B cell (primary cell): Measurements from ENCODE around the gene LPAR4. TPM values are rescaled to one million over a fixed set of nuclear protein-coding genes. Genes with fewer than 3 reads are reported as not detected.
A peak's percentile ranks its signal among the peaks of the same experiment; 100 is the strongest.

Experiments
- ATAC-seq: fragments of 200-7000 bp; cut with Tn5 transposase; one replicate; pipeline ENCODE4 v1.10.0; 2021; ENCODE audit warnings: low read depth, mild to moderate bottlenecking, moderate number of reproducible peaks, moderate library complexity
- CTCF ChIA-PET: fragments of 350-600 bp; sonication (Branson Sonifier 250); formaldehyde crosslinking; loops from one replicate; lab custom pipeline; 2021; ENCODE audit warnings: antibody characterized with exemption, inconsistent platforms; lab: Charles Lee
- POLR2A ChIA-PET: fragments of 350-600 bp; sonication (Branson Sonifier 250); formaldehyde crosslinking; loops from one replicate; lab custom pipeline; 2021; ENCODE audit warnings: antibody characterized with exemption; lab: Charles Lee
- DNase-seq: peaks from one replicate; pipeline ENCODE4 v3.0.0; 2013
- H2AFZ ChIP-seq: 2 replicates; pipeline ENCODE4 v1.6.1; 2012; ENCODE audit warnings: mild to moderate bottlenecking, low read depth, low read length; ENCODE audit not compliant: insufficient read depth, poor library complexity, severe bottlenecking
- H3K27ac ChIP-seq, 2 donors: 1 replicate in 1 of 2; 2 replicates in 1 of 2; pipeline ENCODE4 v1.5.1; 2012 to 2013; ENCODE audit warnings: low read length in 2 of 2, mild to moderate bottlenecking in 2 of 2, moderate library complexity in 1 of 2
- H3K27me3 ChIP-seq, 4 experiments: fragments of 200-600 bp in 1 of 4; sonication (generic) in 1 of 4; replicated peaks in 1 of 4; 1 replicate in 2 of 4; 2 replicates in 2 of 4; pipeline versions ENCODE4 v1.6.1 to v1.7.0; 2013 to 2016; ENCODE audit warnings: low read length in 3 of 4, mild to moderate bottlenecking in 2 of 4, mixed read lengths in 1 of 4, moderate library complexity in 1 of 4; ENCODE audit not compliant: insufficient read depth in 4 of 4, control insufficient read depth in 3 of 4; ENCODE audit errors: control extremely low read depth in 1 of 4
- H3K36me3 ChIP-seq, 2 experiments: replicated peaks in 1 of 2; 1 replicate in 1 of 2; 2 replicates in 1 of 2; pipeline versions ENCODE4 v1.6.1 to v1.7.1; 2013; ENCODE audit warnings: low read length in 1 of 2; ENCODE audit not compliant: insufficient read depth in 2 of 2, control insufficient read depth in 1 of 2; ENCODE audit errors: control extremely low read depth in 1 of 2, extremely low read depth in 1 of 2
- H3K4me1 ChIP-seq, 2 donors: fragments of 200-600 bp in 1 of 2; sonication (generic) in 1 of 2; 1 replicate in 1 of 2; 2 replicates in 1 of 2; pipeline versions ENCODE4 v1.5.1 to v1.6.1; 2013 to 2017; ENCODE audit warnings: low read length in 2 of 2; ENCODE audit not compliant: control insufficient read depth in 2 of 2, insufficient read depth in 2 of 2
- H3K4me2 ChIP-seq: replicated peaks from 2 replicates; pipeline ENCODE3; 2012; ENCODE audit warnings: mild to moderate bottlenecking, low read depth, low read length; ENCODE audit not compliant: poor library complexity, severe bottlenecking
- H3K4me3 ChIP-seq, 5 experiments: fragments of 200-600 bp in 1 of 5; sonication (generic) in 1 of 5; 1 replicate in 3 of 5; 2 replicates in 2 of 5; pipeline versions ENCODE4 v1.5.1 to v1.7.0; 2011 to 2016; ENCODE audit warnings: low read length in 4 of 5, mild to moderate bottlenecking in 4 of 5, low read depth in 2 of 5, control low read depth in 1 of 5, moderate library complexity in 1 of 5; ENCODE audit not compliant: insufficient read depth in 1 of 5; ENCODE audit errors: control extremely low read depth in 1 of 5, extremely low read depth in 1 of 5
- H3K79me2 ChIP-seq: fragments of 200-600 bp; sonication (generic); one replicate; pipeline ENCODE4 v1.6.0; 2016; ENCODE audit warnings: low read length; ENCODE audit not compliant: control insufficient read depth, insufficient read depth
- H3K9ac ChIP-seq: fragments of 200-600 bp; sonication (generic); 2 replicates; pipeline ENCODE4 v1.6.1; 2017; ENCODE audit warnings: mild to moderate bottlenecking, low read length, moderate library complexity
- H3K9me3 ChIP-seq, 3 donors: one replicate each; pipeline versions ENCODE4 v1.6.1 to v1.7.1; 2013; ENCODE audit warnings: low read length in 2 of 3; ENCODE audit not compliant: control insufficient read depth in 2 of 3, insufficient read depth in 1 of 3; ENCODE audit errors: control extremely low read depth in 1 of 3
- H4K20me1 ChIP-seq: 2 replicates; pipeline ENCODE4 v1.6.0; 2012; ENCODE audit warnings: mild to moderate bottlenecking, low read length; ENCODE audit not compliant: insufficient read depth, control insufficient read depth, poor library complexity, severe bottlenecking
- H3K27ac Mint-ChIP-seq: one replicate; pipeline ENCODE4 v1.8.0; 2021; ENCODE audit warnings: mixed read lengths
- H3K27me3 Mint-ChIP-seq: one replicate; pipeline ENCODE4 v1.8.0; 2021; ENCODE audit warnings: mixed read lengths
- H3K4me1 Mint-ChIP-seq: one replicate; pipeline ENCODE4 v1.8.0; 2021; ENCODE audit warnings: mixed read lengths
- H3K4me3 Mint-ChIP-seq: one replicate; pipeline ENCODE4 v1.8.0; 2021; ENCODE audit warnings: mixed read lengths
- H3K9me3 Mint-ChIP-seq: one replicate; pipeline ENCODE4 v1.8.0; 2022; ENCODE audit warnings: mixed read lengths; ENCODE audit not compliant: insufficient read depth
- CTCF ChIP-seq: fragments of 200-600 bp; IDR thresholded peaks from one replicate; pipeline ENCODE4 v1.8.0; 2022; ENCODE audit warnings: antibody characterized with exemption, mild to moderate bottlenecking
- EZH2 ChIP-seq: IDR thresholded peaks from 2 replicates; pipeline ENCODE4 v1.6.1; 2012; ENCODE audit warnings: borderline replicate concordance, low read depth, mild to moderate bottlenecking, moderate library complexity, low read length; ENCODE audit not compliant: insufficient read depth, poor library complexity, severe bottlenecking
- WGBS: methylation state at CpG from one replicate; pipeline ENCODE4 v1.1.5; 2013; ENCODE audit warnings: missing lambda C conversion rate; ENCODE audit not compliant: insufficient coverage; 5-methylcytosine and 5-hydroxymethylcytosine counted together
- intact Hi-C: fragments of 100-400 bp; cut with micrococcal nuclease; formaldehyde crosslinking; loops from one replicate; pipeline ENCODE4 v1.10.0; 2022
- polyA plus RNA-seq: library from polyadenylated mRNA; depleted of rRNA; stranded (reverse); fragments of >200 nt; gene quantifications from 2 replicates; pipeline ENCODE4 v1.2.3, GENCODE V29; 2012
- total RNA-seq, 2 donors: library from RNA; stranded (reverse); fragments of 120-200 nt in 1 of 2; gene quantifications; 1 replicate in 1 of 2; 2 replicates in 1 of 2; pipeline versions ENCODE4 v1.2.3 to v1.2.4, GENCODE V29; 2013 to 2022

Gene LPAR4
- total and polyA plus RNA-seq, 2 donors (not counting 1 experiment from before 2014, with no cell fraction given): 0.03 TPM; not detected in 1

GRCh38 chrX:78725287-78725686, 22.2 kb upstream of the LPAR4 start:
- Histone ChIP-seq H3K4me1 (no peaks in the 10 kb centered on the region), H3K4me3 (no peak overlapping the region), H3K36me3 (no peaks in the 10 kb centered on the region), H3K27me3 (no peaks in the 10 kb centered on the region), H3K9ac (no peak overlapping the region), H4K20me1 (no peaks in the 10 kb centered on the region), H3K27ac (no peak overlapping the region), H3K9me3 (no peaks in the 10 kb centered on the region), H2AFZ (peak overlapping the region; percentile 5), H3K79me2 (no peaks in the 10 kb centered on the region), H3K4me2 (no peak overlapping the region)
- H3K9me3 Mint-ChIP-seq: peaks cover 2% of the 10 kb centered on the region
- H3K27me3 Mint-ChIP-seq: no peaks in the 10 kb centered on the region
- intact Hi-C loops: no loop called here
- no peak overlapping the region for H3K27ac Mint-ChIP-seq
- WGBS: 25% methylated on average over 1 of the region's 2 CpGs
- POLR2A ChIA-PET: no interaction called here
- peak; percentile 7 for DNase-seq
- peaks cover 8% of the 10 kb centered on the region for H3K4me1 Mint-ChIP-seq
- H3K4me3 Mint-ChIP-seq: no peak overlapping the region
- no peak for ATAC-seq
- TF ChIP-seq CTCF: no peak
- CTCF ChIA-PET: no interaction called here

- H3K79me2 ChIP-seq: no peaks in the 10 kb centered on the region
- ChIA-PET POLR2A (no interaction called here), CTCF (no interaction called here)
- no peak overlapping the region for H3K4me2 ChIP-seq
- no peaks in the 10 kb centered on the region for H3K4me1 ChIP-seq
- H4K20me1 ChIP-seq: no peaks in the 10 kb centered on the region
- H3K27me3 ChIP-seq: no peaks in the 10 kb centered on the region
- Mint-ChIP-seq H3K27ac (no peak overlapping the region), H3K9me3 (no peaks in the 10 kb centered on the region), H3K27me3 (peaks cover 3% of the 10 kb centered on the region), H3K4me3 (no peak overlapping the region), H3K4me1 (peaks cover 13% of the 10 kb centered on the region)
- no peak overlapping the region for H3K27ac ChIP-seq
- DNase-seq: no peak
- TF ChIP-seq CTCF: no peak
- no peak for TF ChIP-seq EZH2
- H3K9ac ChIP-seq: no peak overlapping the region
- intact Hi-C loops: no loop called here
- ATAC-seq: no peak
- H3K4me3 ChIP-seq: no peak overlapping the region
- no peak overlapping the region for H2AFZ ChIP-seq
- H3K36me3 ChIP-seq: no peaks in the 10 kb centered on the region
- no peaks in the 10 kb centered on the region for H3K9me3 ChIP-seq
Observed at GRCh38 chrX:78746496-78746895, 1.0 kb upstream of the LPAR4 start.
